ENCODE measurements around the gene ANKRD40. TPM values are rescaled to one million over a fixed set of nuclear protein-coding genes. Genes with fewer than 3 reads are reported as not detected.

ANKRD40 gene
- total and polyA plus RNA-seq, 2 donors (not counting 3 experiments of a cell fraction or from before 2014, with no cell fraction given) = 24.5 to 56.0 TPM

GRCh38 chr17:50697062-50697461, 10.7 kb downstream of the ANKRD40 start:
- no peak for FAIRE-seq
- ChIA-PET POLR2A (no interaction called here), CTCF (interaction anchor here (1.4 to 9.9 kb wide), 3 partner anchors 68 to 147 kb away, joined by 3 to 150 read pairs (median 71); partner anchors contain the start of gene SPATA20)
- Histone ChIP-seq H3K9me3 (replicated peaks; ENCODE audit: control insufficient read depth, insufficient read depth, low read length) (no peaks in the 10 kb centered on the region), H3K27me3 (ENCODE audit: control insufficient read depth in 2 of 2, insufficient read depth in 2 of 2, low read length in 2 of 2) (no peaks in the 10 kb centered on the region), H3K27ac (ENCODE audit: insufficient read depth, low read depth, low read length) (no peak overlapping the region), H3K4me1 (ENCODE audit: control insufficient read depth, extremely low read depth, insufficient read depth, low read length) (no peaks in the 10 kb centered on the region), H3K4me2 (ENCODE audit: insufficient read depth, low read length) (no peak overlapping the region), H2AFZ (ENCODE audit: low read depth, low read length) (no peak overlapping the region), H3K79me2 (ENCODE audit: control insufficient read depth, insufficient read depth, low read length) (peaks cover 11% of the 10 kb centered on the region), H3K9me1 (replicated peaks; ENCODE audit: control insufficient read depth, extremely low read depth, insufficient read depth, low read length) (no peaks in the 10 kb centered on the region), H3K36me3 (ENCODE audit: control insufficient read depth in 2 of 2, extremely low read depth in 1 of 2, insufficient read depth in 2 of 2, low read length in 2 of 2) (peaks cover 29 to 34% of the 10 kb centered on the region in 2 experiments), H3K4me3 (replicated peaks in 1 of 3; ENCODE audit: insufficient read depth in 1 of 3, low read depth in 1 of 3, low read length in 3 of 3) (no peak overlapping the region), H4K20me1 (replicated peaks; ENCODE audit: control insufficient read depth, extremely low read depth, insufficient read depth, low read length) (no peaks in the 10 kb centered on the region), H3K9ac (replicated peaks; ENCODE audit: extremely low read depth, insufficient read depth, low read length) (no peak overlapping the region)
- TF ChIP-seq, protein P1, sequence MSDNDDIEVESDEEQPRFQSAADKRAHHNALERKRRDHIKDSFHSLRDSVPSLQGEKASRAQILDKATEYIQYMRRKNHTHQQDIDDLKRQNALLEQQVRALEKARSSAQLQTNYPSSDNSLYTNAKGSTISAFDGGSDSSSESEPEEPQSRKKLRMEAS (IDR thresholded peaks at IDR 0.05; ENCODE audit: insufficient read depth, insufficient read length) = no peak
- no peak for TF ChIP-seq JUN (IDR thresholded peaks at IDR 0.05; ENCODE audit: borderline replicate concordance, insufficient read depth, insufficient read length, low read depth)
- no peak for TF ChIP-seq GATA2 (IDR thresholded peaks at IDR 0.05; ENCODE audit: insufficient read depth, insufficient read length, low read depth, low read length)
- TF ChIP-seq POLR2A (IDR thresholded peaks at IDR 0.05; ENCODE audit: low read depth, low read length) = no peak
- no peak for TF ChIP-seq POLR2AphosphoS5 (IDR thresholded peaks at IDR 0.05; ENCODE audit: insufficient read depth, low read depth, low read length)
- TF ChIP-seq FOS (IDR thresholded peaks at IDR 0.05; ENCODE audit: borderline replicate concordance, insufficient read depth, low read length) = no peak
- TF ChIP-seq CTCF (IDR thresholded peaks at IDR 0.05; ENCODE audit: extremely low read depth in 1 of 2, insufficient read depth in 1 of 2, low read depth in 1 of 2, low read length in 2 of 2) = no peak
- no peak for TF ChIP-seq EZH2 (IDR thresholded peaks at IDR 0.05; ENCODE audit: borderline replicate concordance, low read depth, low read length, severe bottlenecking)
- intact Hi-C loops (cut with micrococcal nuclease) = no loop called here
- DNase-seq (ENCODE audit: low read depth, low spot score) = no peak
- no TSS peak for BruUV-seq (replicated peaks)
- dilution Hi-C loops (cut with MboI; ENCODE audit: extremely low pct_ligation_motif_present, low sequenced_read_pairs) = no loop called here
